ENCODE results near the gene NAPB. TPM values are rescaled to one million over a fixed set of nuclear protein-coding genes. Genes with fewer than 3 reads are reported as not detected.

NAPB gene
- total and polyA plus RNA-seq, 10 of the 15 experiments (the other 5 are each of a cell fraction or from before 2014, with no cell fraction given) = 2.1 to 15.9 (median 7.2) TPM

- TF ChIP-seq NFYB (IDR thresholded peaks at IDR 0.05; ENCODE audit: insufficient read depth, low read depth, low read length) (no peak), BCL11A (IDR thresholded peaks at IDR 0.05; ENCODE audit: low read depth, low read length) (no peak), YBX1 (IDR thresholded peaks at IDR 0.05) (no peak), ZSCAN29 (IDR thresholded peaks at IDR 0.05) (no peak), LARP7 (IDR thresholded peaks at IDR 0.05) (no peak), BHLHE40 (IDR thresholded peaks at IDR 0.05; ENCODE audit: borderline replicate concordance in 1 of 2, low read depth in 2 of 2, low read length in 1 of 2) (0 out of 4 replicates have a peak, but pooled peaks of 1 of the 2 experiments have one; percentile 4), IKZF2 (IDR thresholded peaks at IDR 0.05) (no peak), TARDBP (IDR thresholded peaks at IDR 0.05; ENCODE audit: borderline replicate concordance) (no peak), POLR2AphosphoS2 (IDR thresholded peaks at IDR 0.05; ENCODE audit: low read depth, low read length) (no peak), GATAD2B (conservative IDR thresholded peaks at IDR 0.05; ENCODE audit: low read depth) (0 out of 2 replicates have a peak, but pooled peaks have one; percentile 18), TCF7 (IDR thresholded peaks at IDR 0.05; ENCODE audit: borderline replicate concordance) (no peak), ZZZ3 (IDR thresholded peaks at IDR 0.05; ENCODE audit: control insufficient read depth, insufficient read length, low read depth) (no peak), DPF2 (IDR thresholded peaks at IDR 0.05) (peak; percentile 20; the same call in 1 of the 2 replicates), BMI1 (IDR thresholded peaks at IDR 0.05; ENCODE audit: borderline replicate concordance) (no peak), EGR1 (IDR thresholded peaks at IDR 0.05; ENCODE audit: borderline replicate concordance in 1 of 2, low read depth in 2 of 2, low read length in 2 of 2) (peak in 1 of 2 experiments; percentile 72; a peak in 1 of 3 replicates), SRF (IDR thresholded peaks at IDR 0.05; ENCODE audit: low read depth in 2 of 2, low read length in 2 of 2) (no peak), TAF1 (IDR thresholded peaks at IDR 0.05; ENCODE audit: borderline replicate concordance, low read depth, low read length) (0 out of 2 replicates have a peak, but pooled peaks have one; percentile 10)
These were observed 1.0 kb downstream of the NAPB start (continued) for GRCh38 chr20:23419995-23420901.

Measured in GM12878 (cell line).